H9 (cell line): ENCODE results near the gene CNDP2. TPM values are rescaled to one million over a fixed set of nuclear protein-coding genes. Genes with fewer than 3 reads are reported as not detected.

Experiments
- DNase-seq: peaks from one replicate; pipeline ENCODE4 v3.0.0-alpha.2; 2017
- H2AFZ ChIP-seq: one replicate; pipeline ENCODE4 v1.6.1; 2013; ENCODE audit warnings: mild to moderate bottlenecking, low read length, control low read depth, moderate library complexity
- H2AK5ac ChIP-seq: 2 replicates; pipeline ENCODE4 v1.6.1; 2013; ENCODE audit warnings: low read length, control low read depth, mixed read lengths; ENCODE audit not compliant: insufficient read length
- H2BK120ac ChIP-seq: one replicate; pipeline ENCODE4 v1.6.1; 2013; ENCODE audit warnings: low read depth, mild to moderate bottlenecking, low read length, control low read depth, inconsistent platforms; ENCODE audit not compliant: poor library complexity, severe bottlenecking
- H2BK12ac ChIP-seq: 2 replicates; pipeline ENCODE4 v1.6.1; 2013; ENCODE audit warnings: low read length, control low read depth, mixed read lengths, low read depth; ENCODE audit not compliant: insufficient read length
- H2BK15ac ChIP-seq: 2 replicates; pipeline ENCODE4 v1.6.1; 2013; ENCODE audit warnings: low read depth, low read length, control low read depth
- H2BK20ac ChIP-seq: one replicate; pipeline ENCODE4 v1.6.1; 2013; ENCODE audit warnings: low read depth, mild to moderate bottlenecking, low read length, control low read depth, inconsistent platforms; ENCODE audit not compliant: poor library complexity, severe bottlenecking
- H2BK5ac ChIP-seq: 2 replicates; pipeline ENCODE4 v1.6.1; 2013; ENCODE audit warnings: low read length, control low read depth, mixed read lengths; ENCODE audit not compliant: insufficient read length
- H3K14ac ChIP-seq: 2 replicates; pipeline ENCODE4 v1.6.1; 2013; ENCODE audit warnings: low read length, control low read depth; ENCODE audit not compliant: insufficient read depth
- H3K18ac ChIP-seq: 2 replicates; pipeline ENCODE4 v1.6.1; 2013; ENCODE audit warnings: low read depth, mild to moderate bottlenecking, mixed read lengths, low read length, control low read depth; ENCODE audit not compliant: insufficient read length
- H3K23ac ChIP-seq: 2 replicates; pipeline ENCODE4 v1.6.1; 2013; ENCODE audit warnings: low read length, control low read depth, mixed read lengths, low read depth; ENCODE audit not compliant: insufficient read length
- H3K23me2 ChIP-seq: 2 replicates; pipeline ENCODE4 v1.6.1; 2013; ENCODE audit warnings: low read depth, mild to moderate bottlenecking, mixed read lengths, low read length, control low read depth; ENCODE audit not compliant: insufficient read length, poor library complexity, severe bottlenecking
- H3K27ac ChIP-seq: 2 replicates; pipeline ENCODE4 v1.5.1; 2013; ENCODE audit warnings: low read length, control low read depth, mixed read lengths, low read depth; ENCODE audit not compliant: insufficient read length
- H3K27me3 ChIP-seq: 2 replicates; pipeline ENCODE4 v1.6.1; 2013; ENCODE audit warnings: low read length, control low read depth, inconsistent platforms; ENCODE audit not compliant: insufficient read depth
- H3K4ac ChIP-seq: 2 replicates; pipeline ENCODE4 v1.6.1; 2013; ENCODE audit warnings: low read depth, mild to moderate bottlenecking, control low read depth, inconsistent platforms, low read length, moderate library complexity
- H3K4me1 ChIP-seq: 2 replicates; pipeline ENCODE4 v1.6.1; 2013; ENCODE audit warnings: low read length, control low read depth, inconsistent platforms; ENCODE audit not compliant: insufficient read depth
- H3K4me2 ChIP-seq: 2 replicates; pipeline ENCODE4 v1.6.1; 2013; ENCODE audit warnings: low read length, control low read depth, mixed read lengths; ENCODE audit not compliant: insufficient read length, insufficient read depth
- H3K56ac ChIP-seq: 2 replicates; pipeline ENCODE4 v1.6.1; 2013; ENCODE audit warnings: low read depth, mild to moderate bottlenecking, mixed read lengths, low read length, control low read depth; ENCODE audit not compliant: insufficient read length
- H3K79me1 ChIP-seq: 2 replicates; pipeline ENCODE4 v1.6.1; 2013; ENCODE audit warnings: low read depth, mild to moderate bottlenecking, moderate library complexity, low read length, control low read depth, inconsistent platforms; ENCODE audit not compliant: insufficient read depth, poor library complexity, severe bottlenecking
- H3K79me2 ChIP-seq: 2 replicates; pipeline ENCODE4 v1.6.1; 2013; ENCODE audit warnings: low read length, control low read depth, inconsistent platforms; ENCODE audit not compliant: insufficient read depth
- H3K9ac ChIP-seq: 2 replicates; pipeline ENCODE4 v1.6.1; 2013; ENCODE audit warnings: low read length, control low read depth, mixed read lengths; ENCODE audit not compliant: insufficient read length; ENCODE audit errors: extremely low read depth
- H3K9me3 ChIP-seq: one replicate; pipeline ENCODE4 v1.6.1; 2013; ENCODE audit warnings: low read depth, low read length, inconsistent platforms; ENCODE audit not compliant: control insufficient read depth
- H3T11ph ChIP-seq: one replicate; pipeline ENCODE4 v1.6.1; 2013; ENCODE audit warnings: mild to moderate bottlenecking, low read length, control low read depth, inconsistent platforms
- H4K20me1 ChIP-seq: one replicate; pipeline ENCODE4 v1.6.1; 2013; ENCODE audit not compliant: control insufficient read depth, insufficient read length, insufficient read depth
- H4K5ac ChIP-seq: 2 replicates; pipeline ENCODE4 v1.6.1; 2013; ENCODE audit warnings: low read depth, mild to moderate bottlenecking, mixed read lengths, low read length, control low read depth; ENCODE audit not compliant: insufficient read length
- H4K8ac ChIP-seq: replicated peaks from 2 replicates; pipeline ENCODE4 v1.6.1; 2013; ENCODE audit warnings: low read length, control low read depth, mixed read lengths, low read depth; ENCODE audit not compliant: insufficient read length
- H4K91ac ChIP-seq: 2 replicates; pipeline ENCODE4 v1.6.1; 2013; ENCODE audit warnings: low read depth, mild to moderate bottlenecking, moderate library complexity, mixed read lengths, low read length, control low read depth; ENCODE audit not compliant: insufficient read length
- H3K27ac Mint-ChIP-seq, 3 experiments: 2 replicates in 2 of 3; 3 replicates in 1 of 3; pipeline ENCODE4 v1.8.0; 2020 to 2021; ENCODE audit warnings: mixed read lengths in 3 of 3, mild to moderate bottlenecking in 1 of 3, moderate library complexity in 1 of 3
- H3K27me3 Mint-ChIP-seq: 2 replicates; pipeline ENCODE4 v1.8.0; 2021; ENCODE audit warnings: low read depth, mild to moderate bottlenecking, moderate library complexity, mixed read lengths
- H3K36me3 Mint-ChIP-seq, 3 experiments: 2 replicates in 2 of 3; 3 replicates in 1 of 3; pipeline ENCODE4 v1.8.0; 2020 to 2021; ENCODE audit warnings: low read depth in 3 of 3, mixed read lengths in 3 of 3; ENCODE audit not compliant: insufficient read depth in 1 of 3
- H3K4me1 Mint-ChIP-seq, 2 experiments: 2 replicates each; pipeline ENCODE4 v1.8.0; 2020; ENCODE audit warnings: mixed read lengths in 2 of 2
- H3K4me3 Mint-ChIP-seq, 2 experiments: 2 replicates in 1 of 2; 3 replicates in 1 of 2; pipeline ENCODE4 v1.8.0; 2020 to 2021; ENCODE audit warnings: mild to moderate bottlenecking in 2 of 2, mixed read lengths in 2 of 2, moderate library complexity in 1 of 2
- H3K9me3 Mint-ChIP-seq, 2 experiments: 2 replicates in 1 of 2; 3 replicates in 1 of 2; pipeline ENCODE4 v1.8.0; 2020; ENCODE audit warnings: mild to moderate bottlenecking in 2 of 2, mixed read lengths in 2 of 2, moderate library complexity in 1 of 2
- CTCF ChIP-seq: fragments of 200-600 bp; sonication (generic); conservative IDR thresholded peaks from 3 replicates; pipeline ENCODE4 v1.8.0; 2021; ENCODE audit warnings: antibody characterized with exemption, mild to moderate bottlenecking
- WGBS: extraction: QIAGEN DNeasy Blood & Tissue Kit; methylation state at CpG from one replicate; pipeline ENCODE4 v1.1.7; 2013; ENCODE audit warnings: missing lambda C conversion rate, low lambda C conversion rate, mixed read lengths; ENCODE audit not compliant: insufficient read length; ENCODE audit errors: extremely low coverage; 5-methylcytosine and 5-hydroxymethylcytosine counted together
- total RNA-seq: library from RNA; stranded (reverse); gene quantifications from 2 replicates; pipeline ENCODE4 v1.2.1, GENCODE V29; 2021

CNDP2 gene
- total RNA-seq, 1 experiment from 2014 or later = 212 TPM

- peaks cover 2 to 4% of the 10 kb centered on the region in 2 experiments; a peak in 2 of 5 replicates for H3K9me3 Mint-ChIP-seq
- Histone ChIP-seq H2BK120ac (no peak overlapping the region), H3K79me1 (no peaks in the 10 kb centered on the region), H2BK15ac (no peak overlapping the region), H2BK5ac (no peak overlapping the region), H3K23me2 (no peaks in the 10 kb centered on the region), H3K4me2 (no peak overlapping the region), H2AK5ac (no peak overlapping the region), H3K23ac (no peak overlapping the region), H3T11ph (no peak overlapping the region), H4K5ac (no peak overlapping the region), H4K20me1 (no peaks in the 10 kb centered on the region), H3K18ac (no peak overlapping the region), H4K91ac (no peak overlapping the region), H3K56ac (no peak overlapping the region), H3K14ac (no peak overlapping the region), H3K4ac (no peak overlapping the region), H2BK20ac (no peak overlapping the region), H3K79me2 (no peaks in the 10 kb centered on the region; the same call in 1 of the 2 replicates), H3K9me3 (no peaks in the 10 kb centered on the region), H3K9ac (no peak overlapping the region), H3K27ac (no peak overlapping the region), H4K8ac (no peak overlapping the region), H3K4me1 (no peaks in the 10 kb centered on the region), H2AFZ (no peak overlapping the region), H2BK12ac (no peak overlapping the region), H3K27me3 (no peaks in the 10 kb centered on the region)
- TF ChIP-seq CTCF = no peak
- WGBS = no CpG with 5 or more reads among the region's 8 CpGs
- peaks cover 0 to 2% of the 10 kb centered on the region in 2 experiments; a peak in 2 of 4 replicates for H3K4me1 Mint-ChIP-seq
- H3K4me3 Mint-ChIP-seq = no peak overlapping the region
- H3K27ac Mint-ChIP-seq = no peak overlapping the region
- DNase-seq = no peak
- H3K36me3 Mint-ChIP-seq = no peaks in the 10 kb centered on the region; a peak in 1 of 7 replicates
- 0 out of 2 replicates have a peak, but pooled peaks cover 1% of the 10 kb centered on the region for H3K27me3 Mint-ChIP-seq
Measured at GRCh38 chr18:74488354-74488753, 7.8 kb upstream of the CNDP2 start.
